KG1 (cell line): ENCODE results near the gene MINDY2.

ENCODE experiments used
- DNase-seq: peaks from one replicate; lab custom pipeline; 2025; lab: John Stamatoyannopoulos, UW

Gene MINDY2

DNA sequence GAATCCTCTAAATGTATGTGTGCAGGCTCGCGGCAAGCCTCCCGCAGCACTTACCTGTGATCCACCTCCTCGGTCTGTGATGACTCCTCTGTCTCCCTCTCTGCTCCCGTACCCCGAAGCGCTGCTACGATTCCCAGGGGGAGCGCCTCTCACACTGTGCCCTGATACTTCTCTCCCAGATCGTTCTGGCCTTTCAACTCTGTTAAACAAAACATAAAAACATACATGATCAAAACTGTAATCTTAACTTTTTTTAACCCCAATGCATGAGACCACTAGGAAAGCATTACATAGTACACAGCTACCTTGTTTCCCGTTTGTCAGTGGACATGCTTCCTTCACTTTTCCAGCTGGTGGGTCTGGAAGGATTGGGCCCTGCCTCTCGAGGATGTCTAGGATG is 115.8 kb downstream of the MINDY2 start:
- DNase-seq, result no peak

DNA sequence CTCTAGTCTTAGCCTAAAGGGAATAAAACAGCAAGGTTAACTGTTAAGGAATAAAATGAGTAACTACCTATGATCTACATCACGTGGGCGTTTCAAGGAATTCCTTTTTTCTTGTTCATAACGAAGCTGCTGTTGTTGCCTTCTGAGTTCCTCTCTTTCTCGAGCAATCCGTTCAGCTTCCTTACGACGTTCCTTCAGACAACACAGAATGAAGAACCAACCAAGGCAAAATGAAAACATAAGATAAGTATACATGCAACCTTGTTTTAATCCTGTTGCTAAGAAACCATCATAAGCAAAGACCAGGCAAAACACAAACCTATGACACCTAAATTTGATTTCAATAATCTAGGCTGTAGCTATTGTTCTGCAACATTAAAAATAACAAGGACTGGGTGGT is 118.3 kb downstream of the MINDY2 start:
- no peak for DNase-seq

GRCh38 chr15:58898150-58898680 is 127.1 kb downstream of the MINDY2 start:
- no peak for DNase-seq

- no peak for DNase-seq
These were observed 129.5 kb downstream of the MINDY2 start for GRCh38 chr15:58900631-58901030.

DNA sequence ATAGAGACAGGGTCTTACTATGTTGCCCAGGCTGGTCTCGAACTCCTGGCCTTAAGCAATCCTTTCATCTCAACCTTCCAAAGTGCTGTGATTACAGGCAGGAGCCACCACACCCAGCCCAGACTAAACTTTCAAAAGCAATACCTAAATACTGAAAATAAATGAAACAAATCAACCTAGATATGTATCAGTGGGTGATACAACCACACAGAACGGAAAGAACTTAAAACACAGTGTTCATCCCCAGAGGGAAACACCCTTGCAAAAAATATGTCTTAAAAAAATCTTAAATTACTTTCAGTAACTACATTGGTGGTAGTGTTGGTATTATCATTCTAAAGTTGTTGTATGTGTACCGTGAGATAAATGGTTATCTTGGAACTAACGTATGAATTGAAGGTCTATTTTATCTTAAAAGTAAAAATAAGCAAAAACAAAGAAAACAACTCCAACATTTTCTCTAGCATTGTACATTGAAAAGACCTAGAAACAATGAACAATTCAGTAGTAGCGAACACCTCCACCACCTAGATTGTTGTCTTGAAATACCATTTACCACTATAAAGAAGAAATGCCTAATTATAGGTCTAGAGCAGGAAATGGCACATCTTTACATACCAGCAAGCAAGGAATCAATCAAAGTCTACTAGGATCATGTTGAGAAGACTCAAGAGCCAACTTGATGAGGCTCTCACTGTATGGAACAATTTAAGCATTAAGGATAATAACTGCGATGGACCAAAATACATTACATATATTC is 137.6 kb downstream of the MINDY2 start:
- DNase-seq, result no peak

GRCh38 chr15:58909616-58910015 is 138.5 kb downstream of the MINDY2 start:
- DNase-seq, result no peak

DNA sequence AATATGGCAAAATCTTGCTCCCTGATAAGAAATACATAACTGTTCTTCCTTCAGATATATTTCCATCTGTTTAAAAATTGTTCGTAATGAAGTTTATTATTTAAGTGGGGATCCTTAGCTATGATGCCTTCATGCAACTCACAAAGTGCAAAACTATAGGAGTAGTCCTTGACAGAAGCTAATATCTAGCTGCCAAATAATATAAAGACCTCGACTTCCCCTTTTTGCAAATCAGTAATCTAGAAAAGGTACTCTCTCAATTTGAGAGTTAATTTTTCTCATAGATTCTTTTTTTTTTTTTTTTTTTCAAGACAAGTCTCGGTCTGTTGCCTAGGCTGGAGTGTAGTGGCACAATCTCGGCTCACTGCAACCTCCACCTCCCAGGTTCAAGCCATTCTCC is 139.4 kb downstream of the MINDY2 start:
- DNase-seq, result no peak
